H1 (cell line): ENCODE results near the gene MYPOP. TPM values are rescaled to one million over a fixed set of nuclear protein-coding genes. Genes with fewer than 3 reads are reported as not detected.

Experiments used
- ATF2 ChIP-seq: IDR thresholded peaks from 2 replicates; pipeline ENCODE4 v1.6.1; 2012; ENCODE audit warnings: low read length, inconsistent platforms
- KDM5A ChIP-seq: fragments of 200-600 bp; IDR thresholded peaks from 2 replicates; pipeline ENCODE4 v1.7.1; 2012; ENCODE audit warnings: mild to moderate bottlenecking, low read length, inconsistent platforms, mixed read lengths
- polyA plus RNA-seq, 7 experiments: library from polyadenylated mRNA; depleted of rRNA in 3 of 7; stranded (reverse) in 5 of 7; unstranded in 2 of 7; fragments of >200 nt in 5 of 7; fragments of 200-250 nt in 2 of 7; gene quantifications; 1 replicate in 5 of 7; 2 replicates in 1 of 7; 4 replicates in 1 of 7; pipeline versions ENCODE4 v1.2.1 to v1.2.3, GENCODE V29; 2011 to 2013; ENCODE audit warnings: missing spikeins in 2 of 7, mixed read lengths in 2 of 7
- total RNA-seq: library from RNA; stranded (reverse); fragmentation: NEBNext Ultra II Directional; extraction: Animal tissue kit (Norgen Biotek cat#: 25700); gene quantifications from 2 replicates; pipeline ENCODE4 v1.2.1, GENCODE V29; 2021

The MYPOP gene
- total and polyA plus RNA-seq, 2 of the 8 experiments (the other 6 are each of a cell fraction or from before 2014, with no cell fraction given), result 3.2 to 11.1 TPM

GRCh38 chr19:45885556-45886426 is 16.6 kb downstream of the MYPOP start, which contains the start of gene IRF2BP1 (continued):
- TF ChIP-seq ATF2, result no peak
- no peak for TF ChIP-seq KDM5A
